G401 (cell line): ENCODE measurements around the gene METAP1. TPM values are rescaled to one million over a fixed set of nuclear protein-coding genes. Genes with fewer than 3 reads are reported as not detected.
"Not testable (repeated sequence)": the region's sequence is repeated elsewhere in the genome, so short reads cannot be mapped to it uniquely, and the experiment has no call there.

Source experiments
- DNase-seq: peaks from one replicate; pipeline ENCODE4 v3.0.0-alpha.2; 2015; ENCODE audit warnings: low spot score
- in situ Hi-C: cut with HindIII; loops from 2 replicates; pipeline ENCODE4 v1.10.0; 2016; ENCODE audit warnings: low sequenced_read_pairs, mixed read lengths
- total RNA-seq: library from RNA; depleted of rRNA; stranded (reverse); fragments of >200 nt; shearing (Covaris generic); gene quantifications from 2 replicates; pipeline ENCODE4 v1.2.3, GENCODE V29; 2014; rRNA removed

The METAP1 gene
- total RNA-seq, 1 experiment from 2014 or later: 48.9 TPM

DNA sequence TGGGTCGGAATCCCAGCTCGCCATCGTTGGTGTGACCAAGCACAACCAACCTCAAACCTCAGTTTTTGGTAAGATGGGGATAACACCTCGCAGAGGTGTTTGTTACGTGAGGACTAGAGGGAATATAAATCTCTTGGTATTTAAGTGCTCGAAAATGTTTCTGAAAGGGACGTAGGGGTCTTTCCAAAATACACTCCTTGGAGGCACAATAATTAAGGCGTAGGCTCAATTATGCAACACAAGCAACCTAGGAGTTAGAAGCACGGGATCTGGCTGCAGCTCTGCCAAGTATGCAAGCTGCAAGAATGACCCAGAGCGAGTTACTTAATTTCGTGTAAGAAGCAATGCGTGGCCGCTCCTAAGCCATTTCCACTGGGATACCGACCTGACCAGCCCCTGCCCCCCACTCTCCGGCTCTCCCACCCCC is 92.5 kb downstream of the METAP1 start:
- peak; percentile 80 for DNase-seq
- in situ Hi-C loops: no loop called here

DNA sequence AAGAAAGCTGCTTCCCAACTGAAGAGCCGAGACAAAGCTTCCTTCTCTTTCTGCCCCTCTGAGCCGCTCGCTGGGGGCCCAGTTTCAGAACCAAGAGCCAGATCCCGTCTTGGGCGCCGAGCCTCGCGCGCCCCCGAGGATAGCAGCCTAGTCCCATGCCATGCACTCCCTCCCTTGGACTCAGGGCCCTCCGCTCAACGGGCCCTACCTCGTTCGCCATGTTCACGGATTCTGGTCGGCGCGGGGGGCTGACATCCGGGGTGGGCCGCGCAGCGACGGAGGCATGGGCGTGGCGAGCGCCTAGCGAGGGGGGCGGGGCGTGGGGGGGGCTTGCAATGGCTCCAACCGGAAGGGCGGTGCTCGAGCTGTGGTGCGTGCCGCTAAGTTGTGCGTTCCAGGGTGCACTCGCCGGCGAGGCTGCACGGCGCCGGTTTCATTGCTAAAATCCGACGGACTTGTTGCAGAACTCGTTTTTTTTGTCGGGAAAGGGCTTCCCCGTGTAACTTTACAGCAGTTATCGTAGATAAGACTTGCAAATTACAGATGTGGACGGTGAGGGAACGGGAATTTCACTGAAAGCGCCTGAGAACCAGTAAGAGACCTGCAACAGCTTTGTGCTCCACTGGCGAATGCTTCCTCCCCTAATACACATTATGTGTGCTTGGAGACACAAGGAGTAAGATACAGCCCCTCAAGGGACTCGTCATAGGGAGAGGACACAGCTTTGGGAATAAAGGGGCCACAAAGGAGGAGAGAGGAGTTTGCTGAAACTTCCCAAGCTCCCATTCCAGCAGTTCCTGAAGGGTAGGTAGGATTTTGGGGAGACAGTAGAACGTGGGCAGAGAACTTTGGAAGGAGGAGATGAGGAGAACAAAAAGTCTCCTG is 93.2 kb downstream of the METAP1 start, which contains the start of gene ADH5:
ADH5 (minus strand) TSS at position 308 of the 885 bp plus-strand sequence; CDS start at position 220, 88 bp downstream.
- DNase-seq: peak; percentile 73
- in situ Hi-C loops: no loop called here

DNA sequence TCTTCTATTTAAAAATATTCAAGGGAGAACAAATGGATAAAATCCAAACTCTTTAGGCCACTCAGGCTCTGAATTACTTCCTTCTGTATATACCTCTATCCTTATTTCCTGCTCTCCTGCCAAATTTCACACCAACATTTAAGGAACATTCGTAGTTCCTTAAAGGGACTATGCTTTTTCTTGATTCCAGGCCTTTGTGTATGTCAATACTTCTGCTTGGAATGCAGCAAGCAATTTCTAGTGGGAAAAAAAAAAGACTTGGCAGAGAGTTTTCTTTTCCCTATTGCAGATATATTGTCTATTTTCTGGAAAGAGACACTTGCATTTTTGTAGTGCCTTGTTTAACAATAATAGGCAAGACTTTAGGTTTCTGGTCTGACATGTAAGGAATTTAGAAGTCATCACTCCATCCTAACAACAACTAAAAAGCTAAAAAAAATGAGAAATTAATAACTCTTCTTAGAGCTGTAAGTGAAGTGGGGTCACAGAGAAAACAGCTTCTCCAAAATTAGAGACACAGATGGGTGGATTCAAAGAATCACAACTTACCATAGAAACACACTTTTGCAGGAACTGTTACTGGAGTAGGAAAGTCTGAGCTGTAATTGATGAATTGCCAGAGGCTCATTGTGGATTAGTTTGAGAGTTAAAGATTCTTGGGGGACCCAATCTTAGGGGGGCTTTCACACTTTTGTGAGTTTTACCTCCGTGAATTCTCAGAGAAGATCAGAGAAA is 95.1 kb downstream of the METAP1 start:
- DNase-seq: no peak
- in situ Hi-C loops: no loop called here

DNA sequence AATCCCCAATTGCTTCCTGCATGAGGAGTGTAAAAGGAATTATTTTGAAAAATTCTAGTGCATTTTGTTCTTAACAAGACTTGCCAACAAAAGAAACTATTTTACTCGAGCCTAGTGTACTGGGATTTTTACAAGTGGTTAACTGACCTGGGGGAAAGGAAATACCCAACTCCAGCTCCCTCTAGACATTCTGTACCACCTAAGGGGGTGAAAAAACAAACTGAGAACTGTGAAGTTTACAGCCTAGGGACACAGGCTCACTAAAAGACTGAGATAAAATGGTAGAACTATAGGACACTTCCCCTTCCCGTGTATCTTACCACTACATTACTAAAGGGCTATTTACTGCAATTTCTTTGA is 95.7 kb downstream of the METAP1 start:
- in situ Hi-C loops: no loop called here
- no peak for DNase-seq

DNA sequence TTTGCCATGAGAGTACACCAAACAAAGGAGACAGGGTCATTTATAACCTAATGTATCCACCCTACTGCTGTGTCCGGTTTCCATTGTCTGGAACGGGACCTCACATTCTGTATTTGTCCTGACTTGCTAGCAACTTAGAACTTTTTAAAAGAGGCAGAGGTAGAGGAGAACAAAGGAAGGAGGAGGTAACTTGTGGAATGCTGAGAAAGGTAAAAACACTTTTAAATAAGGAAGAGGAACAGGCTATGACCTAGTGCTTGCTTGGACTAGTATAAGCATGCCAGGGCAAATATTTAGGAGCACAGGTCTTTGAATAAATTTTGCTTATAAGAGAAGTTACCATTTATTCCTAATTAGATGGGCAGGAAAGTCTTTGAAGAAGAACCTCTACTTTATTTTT is 96.3 kb downstream of the METAP1 start:
- in situ Hi-C loops, DNase-seq: not testable (repeated sequence)

DNA sequence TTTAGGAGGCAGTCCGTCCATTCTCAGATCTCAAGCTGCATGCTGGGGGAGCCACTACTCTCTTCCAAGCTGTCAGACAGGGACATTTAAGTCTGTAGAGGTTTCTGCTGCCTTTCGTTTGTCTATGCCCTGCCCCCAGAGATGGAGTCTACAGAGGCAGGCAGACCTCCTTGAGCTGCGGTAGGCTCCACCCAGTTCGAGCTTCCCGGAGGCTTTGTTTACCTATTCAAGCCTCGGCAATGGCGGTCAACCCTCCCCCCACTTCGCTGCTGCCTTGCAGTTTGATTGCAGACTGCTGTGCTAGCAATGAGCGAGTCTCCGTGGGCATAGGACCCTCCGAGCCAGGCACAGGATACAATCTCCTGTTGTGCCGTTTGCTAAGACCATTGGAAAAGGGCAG is 103.8 kb downstream of the METAP1 start:
- in situ Hi-C loops: no loop called here
- no peak for DNase-seq

DNA sequence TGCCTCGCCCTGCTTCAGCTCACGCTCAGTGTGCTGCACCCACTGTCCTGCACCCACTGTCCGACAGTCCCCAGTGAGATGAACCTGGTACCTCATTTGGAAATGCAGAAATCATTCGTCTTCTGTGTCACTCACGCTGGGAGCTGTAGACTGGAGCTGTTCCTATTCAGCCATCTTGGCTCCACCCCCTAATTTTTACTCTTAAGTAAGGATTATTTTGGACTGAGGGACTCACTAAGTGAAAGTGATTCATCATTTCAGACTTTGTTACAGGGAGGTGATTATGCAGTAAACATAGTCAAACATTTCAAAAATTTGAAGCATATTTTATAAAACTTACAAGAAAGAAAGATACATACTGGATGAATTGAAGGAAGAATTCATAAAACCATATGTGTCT is 104.3 kb downstream of the METAP1 start:
- in situ Hi-C loops, DNase-seq: not testable (repeated sequence)

DNA sequence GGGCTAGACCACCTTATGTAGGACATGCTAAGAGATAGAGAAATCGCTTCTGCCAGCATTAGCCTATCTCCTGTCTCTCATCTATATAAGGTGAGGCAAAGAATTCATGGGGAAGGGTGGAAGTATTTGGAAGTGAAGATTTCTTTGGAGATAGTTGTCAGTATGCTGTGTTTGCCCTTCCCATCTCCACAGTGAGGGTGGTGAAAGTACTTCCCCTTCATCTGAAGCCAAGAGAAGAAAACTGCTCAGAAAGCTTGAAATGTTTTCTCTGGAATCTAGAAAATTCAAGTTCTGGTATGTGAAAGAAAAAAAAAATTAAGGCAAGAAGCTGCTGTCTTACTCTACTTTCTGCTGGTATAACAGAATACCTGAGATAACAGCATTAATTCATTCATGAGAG is 105.4 kb downstream of the METAP1 start:
- in situ Hi-C loops: no loop called here

DNA sequence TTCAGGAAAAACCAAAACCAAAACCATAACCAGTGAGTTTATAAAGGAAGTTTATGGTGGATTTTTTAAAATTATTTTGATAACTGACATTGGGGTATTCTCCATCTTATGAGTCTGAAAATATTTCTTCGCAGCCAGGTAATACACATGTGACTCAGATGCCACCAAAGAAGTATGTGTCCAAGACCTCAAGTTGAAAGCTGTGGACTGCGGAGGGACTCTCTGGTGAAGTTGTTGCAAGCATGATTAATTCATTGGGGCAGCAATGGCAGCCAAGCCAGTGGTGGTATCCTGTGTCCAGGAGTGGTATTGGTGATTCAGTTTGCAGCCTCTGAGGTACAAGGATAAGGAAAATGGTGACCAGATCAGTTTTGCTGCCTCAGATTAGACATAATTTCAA is 107.1 kb downstream of the METAP1 start:
- no peak for DNase-seq
- in situ Hi-C loops: no loop called here

More for the DNA sequence above, 105.4 kb downstream of the METAP1 start:
- no peak for DNase-seq

DNA sequence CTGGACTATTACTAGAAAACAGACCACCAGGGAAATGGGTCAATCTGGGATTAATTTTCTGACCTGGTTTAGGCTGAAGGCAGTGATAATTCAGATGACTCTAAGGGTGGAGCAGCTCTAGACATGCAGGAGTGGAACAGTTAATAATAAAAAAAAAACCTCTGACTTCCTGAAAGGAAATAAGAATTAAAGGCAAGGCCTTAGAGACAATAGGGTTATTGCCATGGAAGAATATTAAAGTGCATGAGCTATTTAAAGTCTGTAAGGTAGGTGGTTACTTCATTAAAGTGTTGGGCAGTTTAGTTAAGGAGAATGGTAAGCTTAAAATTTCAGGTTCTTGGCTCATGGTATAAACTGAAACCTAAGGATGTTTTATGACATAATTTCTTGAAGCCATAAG is 107.6 kb downstream of the METAP1 start:
- in situ Hi-C loops: no loop called here
- DNase-seq: no peak

DNA sequence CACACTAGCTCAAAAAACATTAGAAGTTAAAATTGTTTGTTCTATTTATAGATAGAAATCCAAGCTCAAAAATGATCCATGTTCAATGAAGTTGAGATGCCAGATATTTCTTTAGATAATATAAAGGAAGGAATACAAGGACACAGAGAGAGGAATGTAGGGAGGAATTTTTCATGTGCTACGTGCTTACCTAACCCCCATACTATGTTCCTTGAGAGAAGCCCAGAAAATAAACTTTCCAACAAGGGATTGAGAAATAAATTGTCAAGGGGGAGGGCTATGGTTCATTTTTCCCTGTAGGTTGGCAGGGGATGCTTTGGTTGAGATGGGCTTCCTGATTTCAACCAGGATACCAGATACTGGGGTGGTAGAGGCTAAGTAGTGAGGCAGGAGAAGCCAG is 108.6 kb downstream of the METAP1 start:
- in situ Hi-C loops: no loop called here
- DNase-seq: no peak

DNA sequence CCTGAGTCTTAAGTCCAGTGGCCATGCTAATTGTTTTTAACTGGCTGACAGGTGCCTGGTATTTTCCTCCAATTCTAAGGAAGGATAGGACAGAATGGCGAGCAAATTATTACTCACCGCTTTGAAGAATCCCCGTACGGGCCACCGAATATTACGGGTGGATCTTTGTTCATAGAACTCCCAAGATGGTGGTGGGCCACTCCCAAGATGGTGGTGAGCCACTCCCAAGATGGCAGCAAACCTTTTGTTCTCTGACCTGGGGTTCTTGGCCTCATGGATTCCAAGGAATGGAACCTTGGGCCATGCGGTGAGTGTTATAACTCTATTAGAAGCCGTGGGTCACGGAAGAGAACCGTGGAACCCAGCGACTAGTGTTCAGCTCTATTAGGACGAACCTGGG is 113.8 kb downstream of the METAP1 start:
- in situ Hi-C loops: not testable (repeated sequence)

More for the DNA sequence above, 113.8 kb downstream of the METAP1 start:
- DNase-seq: not testable (repeated sequence)

Other genes with a start within 250 kb of the METAP1 start
- gene EIF4E, start 66.6 kb upstream of the METAP1 start, total RNA-seq: 186 and 308 TPM in 2 replicates
- gene ADH5, start 93.1 kb downstream of the METAP1 start, total RNA-seq: 160 and 267 TPM in 2 replicates
- not detected in 2 replicates for gene ADH4, start 148.6 kb downstream of the METAP1 start, total RNA-seq
- not detected in 2 replicates for gene ADH6, start 223.5 kb downstream of the METAP1 start, total RNA-seq